OCI-LY7 (cell line): ENCODE measurements around the gene MAP6.

ENCODE experiments used
- CTCF ChIP-seq: fragments of 200-600 bp; sonication (generic); conservative IDR thresholded peaks from 2 replicates; pipeline ENCODE4 v1.5.1; 2014; ENCODE audit warnings: mild to moderate bottlenecking, antibody characterized with exemption, low read length, moderate library complexity, mixed read lengths
- EZH2phosphoT487 ChIP-seq: fragments of 200-600 bp; sonication (generic); IDR thresholded peaks from 2 replicates; pipeline ENCODE4 v1.6.1; 2018; ENCODE audit warnings: low read depth, borderline replicate concordance, mild to moderate bottlenecking, mixed run types, antibody characterized with exemption, low read length, moderate library complexity, mixed read lengths

- TF ChIP-seq CTCF (no peak), EZH2phosphoT487 (no peak)
These were observed 24.5 kb downstream of the MAP6 start for GRCh38 chr11:75644370-75644769.
